Activated naive CD8-positive, alpha-beta T cell treated with anti-CD3 and anti-CD28 coated beads for 36 hours (primary cell): ENCODE data around the gene CAD. TPM values are rescaled to one million over a fixed set of nuclear protein-coding genes. Genes with fewer than 3 reads are reported as not detected.
"Not testable (repeated sequence)": the region's sequence is repeated elsewhere in the genome, so short reads cannot be mapped to it uniquely, and the experiment has no call there.

Experiments
- DNase-seq: peaks from one replicate; pipeline ENCODE4 v3.0.0; 2021
- H3K27ac Mint-ChIP-seq: one replicate; pipeline ENCODE4 v1.8.0; 2022; ENCODE audit warnings: mild to moderate bottlenecking, moderate library complexity, mixed read lengths
- H3K27me3 Mint-ChIP-seq: one replicate; pipeline ENCODE4 v1.8.0; 2022; ENCODE audit warnings: mild to moderate bottlenecking, mixed read lengths
- H3K36me3 Mint-ChIP-seq: one replicate; pipeline ENCODE4 v1.8.0; 2021; ENCODE audit warnings: mild to moderate bottlenecking, mixed read lengths
- H3K4me1 Mint-ChIP-seq: one replicate; pipeline ENCODE4 v1.8.0; 2021; ENCODE audit warnings: mixed read lengths
- H3K4me3 Mint-ChIP-seq: one replicate; pipeline ENCODE4 v1.8.0; 2022; ENCODE audit warnings: mild to moderate bottlenecking, moderate library complexity, mixed read lengths
- H3K9me3 Mint-ChIP-seq: one replicate; pipeline ENCODE4 v1.8.0; 2022; ENCODE audit warnings: mixed read lengths
- total RNA-seq, 2 experiments: library from RNA; stranded (reverse); gene quantifications; one replicate each; pipeline ENCODE4 v1.2.3, GENCODE V29; 2021

CAD gene
- total RNA-seq, 2 experiments from 2014 or later: 134 TPM

GRCh38 chr2:27268296-27268695 is 51.1 kb downstream of the CAD start:
- not testable (repeated sequence) for DNase-seq, H3K9me3 Mint-ChIP-seq, H3K27ac Mint-ChIP-seq

GRCh38 chr2:27270131-27270530 is 53.0 kb downstream of the CAD start:
- no peak overlapping the region for H3K4me3 Mint-ChIP-seq
- H3K4me1 Mint-ChIP-seq: no peaks in the 10 kb centered on the region
- H3K27me3 Mint-ChIP-seq: peaks cover 9% of the 10 kb centered on the region
- DNase-seq: no peak
- H3K36me3 Mint-ChIP-seq: no peaks in the 10 kb centered on the region
- H3K27ac Mint-ChIP-seq: no peak overlapping the region
- no peaks in the 10 kb centered on the region for H3K9me3 Mint-ChIP-seq

More at GRCh38 chr2:27268296-27268695, 51.1 kb downstream of the CAD start:
- not testable (repeated sequence) for H3K36me3 Mint-ChIP-seq, H3K4me3 Mint-ChIP-seq
- Mint-ChIP-seq H3K4me1 (peaks cover 11% of the 10 kb centered on the region), H3K27me3 (peaks cover 23% of the 10 kb centered on the region)

GRCh38 chr2:27270670-27271069 is 53.5 kb downstream of the CAD start:
- no peak overlapping the region for H3K4me3 Mint-ChIP-seq
- H3K27ac Mint-ChIP-seq: no peak overlapping the region
- no peaks in the 10 kb centered on the region for H3K36me3 Mint-ChIP-seq
- H3K27me3 Mint-ChIP-seq: peaks cover 9% of the 10 kb centered on the region
- H3K4me1 Mint-ChIP-seq: no peaks in the 10 kb centered on the region
- H3K9me3 Mint-ChIP-seq: no peaks in the 10 kb centered on the region
- no peak for DNase-seq

GRCh38 chr2:27271631-27272340 is 54.6 kb downstream of the CAD start:
- Mint-ChIP-seq H3K9me3 (no peaks in the 10 kb centered on the region), H3K36me3 (no peaks in the 10 kb centered on the region), H3K4me3 (no peak overlapping the region), H3K27ac (no peak overlapping the region), H3K4me1 (no peaks in the 10 kb centered on the region), H3K27me3 (peaks cover 11% of the 10 kb centered on the region)
- DNase-seq: no peak

- H3K27ac Mint-ChIP-seq, H3K9me3 Mint-ChIP-seq, DNase-seq, H3K4me1 Mint-ChIP-seq, H3K4me3 Mint-ChIP-seq, H3K36me3 Mint-ChIP-seq: not testable (repeated sequence)
- peaks cover 16% of the 10 kb centered on the region for H3K27me3 Mint-ChIP-seq
Observed at GRCh38 chr2:27272537-27273522, 55.7 kb downstream of the CAD start.

GRCh38 chr2:27275211-27276150 is 58.3 kb downstream of the CAD start, which contains the start of gene DNAJC5G:
DNAJC5G (plus strand) TSS chr2:27275433; CDS start chr2:27276729, 1,296 bp downstream.
- H3K4me1 Mint-ChIP-seq: peaks cover 3% of the 10 kb centered on the region
- no peaks in the 10 kb centered on the region for H3K36me3 Mint-ChIP-seq
- DNase-seq: no peak
- H3K4me3 Mint-ChIP-seq: no peak within 1 kb of the TSS
- H3K27ac Mint-ChIP-seq: no peak within 1 kb of the TSS
- peaks cover 10% of the 10 kb centered on the region for H3K27me3 Mint-ChIP-seq
- H3K9me3 Mint-ChIP-seq: no peaks in the 10 kb centered on the region

- no peak overlapping the region for H3K27ac Mint-ChIP-seq
Observed at GRCh38 chr2:27278010-27278409, 60.8 kb downstream of the CAD start.

GRCh38 chr2:27280826-27281225 is 63.7 kb downstream of the CAD start:
- H3K27ac Mint-ChIP-seq: no peak overlapping the region
- H3K27me3 Mint-ChIP-seq: peaks cover 15% of the 10 kb centered on the region
- H3K4me3 Mint-ChIP-seq: no peak overlapping the region
- DNase-seq: no peak
- H3K4me1 Mint-ChIP-seq: peaks cover 3% of the 10 kb centered on the region
- no peaks in the 10 kb centered on the region for H3K36me3 Mint-ChIP-seq
- H3K9me3 Mint-ChIP-seq: no peaks in the 10 kb centered on the region

More at GRCh38 chr2:27278010-27278409, 60.8 kb downstream of the CAD start:
- Mint-ChIP-seq H3K4me3 (no peak overlapping the region), H3K4me1 (peaks cover 3% of the 10 kb centered on the region), H3K27me3 (peaks cover 15% of the 10 kb centered on the region), H3K36me3 (no peaks in the 10 kb centered on the region), H3K9me3 (no peaks in the 10 kb centered on the region)
- DNase-seq: no peak

GRCh38 chr2:27281442-27281841 is 64.3 kb downstream of the CAD start:
- no peaks in the 10 kb centered on the region for H3K36me3 Mint-ChIP-seq
- H3K27me3 Mint-ChIP-seq: peaks cover 14% of the 10 kb centered on the region
- DNase-seq: no peak
- peaks cover 3% of the 10 kb centered on the region for H3K4me1 Mint-ChIP-seq
- no peak overlapping the region for H3K4me3 Mint-ChIP-seq
- H3K9me3 Mint-ChIP-seq: no peaks in the 10 kb centered on the region
- no peak overlapping the region for H3K27ac Mint-ChIP-seq

GRCh38 chr2:27281855-27282559 is 64.8 kb downstream of the CAD start, which contains the start of gene TRIM54:
TRIM54 (plus strand) TSS chr2:27282429; CDS start chr2:27282732, 303 bp downstream.
- peaks cover 13% of the 10 kb centered on the region for H3K27me3 Mint-ChIP-seq
- no peak for DNase-seq
- peaks cover 3% of the 10 kb centered on the region for H3K4me1 Mint-ChIP-seq
- no peak within 1 kb of the TSS for H3K27ac Mint-ChIP-seq
- H3K36me3 Mint-ChIP-seq: no peaks in the 10 kb centered on the region
- no peak within 1 kb of the TSS for H3K4me3 Mint-ChIP-seq
- no peaks in the 10 kb centered on the region for H3K9me3 Mint-ChIP-seq

- no peaks in the 10 kb centered on the region for H3K36me3 Mint-ChIP-seq
- no peak overlapping the region for H3K4me3 Mint-ChIP-seq
- DNase-seq: no peak
- peaks cover 8% of the 10 kb centered on the region for H3K27me3 Mint-ChIP-seq
- H3K9me3 Mint-ChIP-seq: no peaks in the 10 kb centered on the region
- H3K27ac Mint-ChIP-seq: no peak overlapping the region
- peaks cover 3% of the 10 kb centered on the region for H3K4me1 Mint-ChIP-seq
Observed at GRCh38 chr2:27282892-27283291, 65.7 kb downstream of the CAD start.

GRCh38 chr2:27284996-27285395 is 67.8 kb downstream of the CAD start:
- Mint-ChIP-seq H3K4me1 (peaks cover under 1% of the 10 kb centered on the region), H3K9me3 (no peaks in the 10 kb centered on the region), H3K27ac (no peak overlapping the region), H3K4me3 (no peak overlapping the region), H3K36me3 (no peaks in the 10 kb centered on the region), H3K27me3 (peaks cover 9% of the 10 kb centered on the region)
- DNase-seq: no peak

GRCh38 chr2:27285481-27285880 is 68.3 kb downstream of the CAD start:
- Mint-ChIP-seq H3K27ac (no peak overlapping the region), H3K4me1 (no peaks in the 10 kb centered on the region), H3K27me3 (peaks cover 9% of the 10 kb centered on the region), H3K36me3 (no peaks in the 10 kb centered on the region), H3K9me3 (no peaks in the 10 kb centered on the region), H3K4me3 (no peak overlapping the region)
- no peak for DNase-seq

GRCh38 chr2:27288610-27289009 is 71.4 kb downstream of the CAD start:
- Mint-ChIP-seq H3K27me3 (peaks cover 13% of the 10 kb centered on the region), H3K27ac (no peak overlapping the region), H3K9me3 (no peaks in the 10 kb centered on the region), H3K36me3 (no peaks in the 10 kb centered on the region), H3K4me1 (no peaks in the 10 kb centered on the region), H3K4me3 (no peak overlapping the region)
- no peak for DNase-seq
